HG03175 (cell line): ENCODE results near the gene PDZD11.
"Not testable (repeated sequence)": the region's sequence is repeated elsewhere in the genome, so short reads cannot be mapped to it uniquely, and the experiment has no call there.

Experiments
- ATAC-seq: cut with Tn5 transposase; IDR thresholded peaks from one replicate; pipeline ENCODE4 v1.9.1; 2021; ENCODE audit warnings: mild to moderate bottlenecking, moderate library complexity; ENCODE audit not compliant: unreplicated experiment

The PDZD11 gene

DNA sequence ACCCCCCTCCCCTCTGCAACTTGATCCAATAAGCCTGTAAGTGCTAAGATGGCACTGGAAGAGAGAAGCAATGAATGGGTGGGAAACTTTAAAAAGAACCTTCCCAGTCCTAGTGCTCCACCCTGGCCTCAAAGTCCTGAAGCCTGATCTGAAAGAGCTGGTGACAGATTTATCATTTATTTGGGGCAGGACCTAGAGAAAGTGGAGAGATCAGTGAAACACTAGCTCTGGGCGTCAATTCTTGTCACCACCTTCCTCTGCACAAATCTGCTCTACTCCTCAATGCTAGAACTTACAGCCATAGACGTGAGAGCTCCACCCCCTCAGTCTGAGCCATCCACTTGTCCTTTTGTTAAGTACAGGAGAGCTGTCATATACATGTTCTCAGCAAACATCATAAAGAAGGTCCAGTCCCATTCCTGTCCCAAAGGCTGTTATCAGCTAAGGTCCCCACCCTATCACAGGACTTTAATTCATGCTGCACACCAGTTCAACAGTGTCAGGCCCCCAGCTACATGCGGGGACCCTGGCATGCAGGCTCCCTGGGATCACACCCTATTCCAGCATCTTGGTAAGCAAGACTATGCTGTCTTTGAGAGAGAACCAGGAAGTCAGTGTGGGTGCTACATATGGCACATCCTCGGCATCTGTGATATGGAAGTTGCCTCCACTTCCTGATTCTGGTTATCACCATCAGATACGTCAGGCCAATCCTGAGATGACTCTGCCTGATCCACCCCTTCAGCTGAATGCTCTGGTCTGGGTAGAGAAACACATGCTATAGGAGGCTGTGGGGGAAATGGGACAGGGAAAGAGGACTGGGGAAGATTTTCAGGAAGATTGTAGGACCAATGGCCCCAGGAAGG, 32.1 kb downstream of the PDZD11 start:
- ATAC-seq: no peak

DNA sequence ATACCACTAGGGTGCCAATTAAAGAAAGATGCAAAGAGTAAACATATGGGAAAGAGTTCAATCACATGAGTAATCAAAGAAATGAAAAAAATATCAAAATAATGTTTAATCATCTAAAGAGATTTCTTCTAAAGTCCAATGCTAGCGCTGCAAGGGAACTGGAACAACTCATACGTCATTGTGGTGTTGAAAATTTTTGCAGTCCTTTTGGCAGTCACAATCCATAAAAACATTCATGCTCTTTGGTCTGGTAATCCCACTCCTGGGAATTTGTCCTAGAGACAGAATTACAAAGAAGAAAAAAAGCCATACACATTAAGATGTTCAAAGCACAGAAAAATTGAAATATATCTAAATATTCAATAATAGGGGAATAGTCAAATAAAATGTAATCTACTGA, 34.3 kb downstream of the PDZD11 start:
- no peak for ATAC-seq

DNA sequence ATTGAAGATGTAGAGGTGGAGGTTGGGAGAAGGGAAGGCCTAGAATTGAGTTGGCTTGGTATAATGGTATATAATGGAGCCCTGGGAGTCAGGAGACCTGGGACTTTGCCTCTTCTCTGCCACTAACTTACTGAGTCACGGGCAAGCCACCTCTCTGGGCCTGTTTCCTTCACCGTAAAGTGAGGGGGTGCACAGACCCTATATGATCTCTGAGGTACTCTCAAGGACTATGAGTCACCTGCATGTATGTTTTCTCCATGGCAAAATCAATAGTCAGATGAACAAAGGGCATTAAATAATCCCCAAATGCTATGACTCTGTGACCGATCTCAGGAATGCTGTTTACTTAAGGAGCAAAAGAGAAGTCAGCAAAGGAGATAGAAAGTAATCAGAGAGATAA, 34.8 kb downstream of the PDZD11 start:
- ATAC-seq: no peak

DNA sequence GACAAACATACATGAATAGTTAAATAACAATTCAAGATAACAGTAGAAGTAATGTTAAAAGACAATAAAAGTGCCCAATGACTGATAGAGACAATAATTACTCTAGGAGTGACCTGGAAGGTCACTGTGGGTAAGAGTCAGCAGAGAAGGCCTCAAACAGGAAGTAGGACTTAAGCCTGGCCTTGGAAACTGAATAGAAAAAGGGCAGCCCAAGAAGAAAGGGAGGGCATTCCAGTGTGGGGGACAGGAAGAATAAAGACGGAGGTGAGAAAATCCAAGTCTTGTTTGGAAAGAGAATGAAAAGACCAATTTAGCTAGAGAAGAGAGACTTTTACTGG, 35.7 kb downstream of the PDZD11 start:
- ATAC-seq: no peak

DNA sequence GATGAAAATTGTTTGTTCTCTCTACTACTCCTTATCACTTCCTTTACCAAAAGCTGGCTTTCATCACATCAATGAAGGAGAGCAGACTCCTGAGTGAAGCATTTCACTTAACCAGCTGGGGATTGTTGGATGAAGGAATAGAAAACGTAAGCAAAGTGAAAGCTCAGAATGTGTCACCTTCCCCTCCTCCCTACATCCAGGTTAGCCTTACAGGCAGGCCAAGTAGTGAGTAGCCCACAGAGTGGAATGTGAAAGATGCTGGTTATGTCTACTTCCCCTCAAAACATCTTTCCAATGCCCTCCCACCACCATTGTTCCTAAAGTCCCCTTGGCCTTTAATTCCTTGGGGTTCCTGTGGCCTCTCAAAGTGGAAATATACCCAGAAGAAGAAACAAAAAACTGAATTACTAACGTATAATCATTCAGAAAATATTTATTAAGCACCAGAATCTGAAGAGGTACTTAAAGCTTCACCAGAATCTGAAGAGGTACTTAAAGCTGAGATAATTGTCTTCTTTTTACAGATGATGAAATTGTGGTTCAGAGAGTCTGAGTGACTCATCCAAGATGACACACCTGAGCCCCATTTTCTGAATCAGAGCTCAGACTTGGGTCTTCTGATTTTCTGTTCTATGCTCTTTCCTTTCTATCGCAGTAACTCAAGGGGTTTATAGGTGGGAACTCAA, 36.2 kb downstream of the PDZD11 start:
- ATAC-seq: no peak

DNA sequence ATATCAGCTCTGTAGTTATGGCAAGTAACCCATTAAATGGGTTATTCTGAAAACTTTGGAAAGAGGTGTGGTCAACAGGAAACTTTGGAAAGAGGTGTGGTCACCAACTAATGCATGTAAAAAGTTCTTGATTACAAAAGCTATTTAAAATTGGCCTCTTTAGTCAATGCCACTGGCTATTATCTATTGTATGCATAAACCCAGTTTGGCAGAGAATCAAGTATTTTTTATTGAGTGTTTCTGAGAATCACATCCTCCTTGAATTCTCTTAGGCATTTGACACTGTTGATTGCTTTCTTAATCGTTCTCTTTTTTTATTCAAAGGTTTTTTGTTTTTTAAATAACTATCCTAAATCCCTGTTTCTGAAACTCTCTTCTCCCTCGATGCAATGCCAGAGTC, 37.2 kb downstream of the PDZD11 start:
- no peak for ATAC-seq

DNA sequence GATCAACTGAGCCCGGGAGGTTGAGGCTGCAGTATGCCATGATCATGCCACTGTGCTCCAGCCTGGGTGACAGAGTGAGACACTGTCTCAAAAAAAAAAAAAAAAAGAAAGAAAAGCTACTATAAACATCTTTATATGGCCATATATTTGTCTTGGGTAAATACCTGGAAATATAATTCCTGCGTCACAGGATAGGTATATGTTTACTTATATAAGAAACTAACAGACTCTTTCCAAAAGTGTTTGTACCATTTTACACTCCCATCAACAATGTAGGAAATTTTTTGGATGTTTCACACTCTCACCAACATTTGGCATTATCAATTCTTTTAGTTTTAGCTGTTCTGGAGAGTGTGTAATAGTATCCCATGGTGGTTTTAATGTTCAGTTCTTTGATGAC, 42.5 kb downstream of the PDZD11 start:
- ATAC-seq: no peak

DNA sequence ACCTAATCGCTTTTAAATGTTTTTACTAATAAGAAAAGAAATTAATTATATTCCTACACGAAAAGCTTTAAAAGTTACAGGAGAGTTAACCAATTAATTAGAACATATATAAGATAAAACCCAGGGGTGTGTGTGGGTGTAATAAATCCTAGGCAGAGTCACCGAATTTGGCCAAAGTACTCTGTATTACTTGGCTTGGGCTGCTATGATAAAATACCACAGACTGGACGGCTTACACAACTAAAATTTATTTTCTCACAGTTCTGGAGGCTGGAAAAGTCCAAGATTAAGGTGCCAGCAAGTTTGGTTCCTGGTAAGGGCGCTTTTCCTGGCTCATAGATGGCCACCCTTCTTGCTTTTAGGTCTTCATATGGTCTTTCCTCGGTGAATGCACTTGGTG, 44.8 kb downstream of the PDZD11 start:
- no peak for ATAC-seq

DNA sequence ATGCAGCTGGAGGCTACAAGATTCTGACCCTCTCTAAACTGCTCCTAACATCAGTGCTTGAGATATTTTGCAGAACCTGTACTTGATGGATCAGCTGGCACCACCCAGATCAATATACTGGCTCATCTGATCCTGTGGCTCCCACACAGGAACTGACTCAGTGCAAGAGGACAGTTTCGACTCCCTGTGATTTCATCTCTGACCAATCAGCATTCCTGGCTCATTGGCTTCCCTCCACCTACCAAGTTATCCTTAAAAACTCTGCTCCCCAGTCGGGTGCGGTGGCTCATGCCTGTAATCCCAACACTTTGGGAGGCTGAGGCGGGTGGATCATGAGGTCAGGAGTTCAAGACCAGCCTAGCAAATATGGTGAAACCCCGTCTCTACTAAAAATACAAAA, 46.1 kb downstream of the PDZD11 start:
- ATAC-seq: not testable (repeated sequence)

DNA sequence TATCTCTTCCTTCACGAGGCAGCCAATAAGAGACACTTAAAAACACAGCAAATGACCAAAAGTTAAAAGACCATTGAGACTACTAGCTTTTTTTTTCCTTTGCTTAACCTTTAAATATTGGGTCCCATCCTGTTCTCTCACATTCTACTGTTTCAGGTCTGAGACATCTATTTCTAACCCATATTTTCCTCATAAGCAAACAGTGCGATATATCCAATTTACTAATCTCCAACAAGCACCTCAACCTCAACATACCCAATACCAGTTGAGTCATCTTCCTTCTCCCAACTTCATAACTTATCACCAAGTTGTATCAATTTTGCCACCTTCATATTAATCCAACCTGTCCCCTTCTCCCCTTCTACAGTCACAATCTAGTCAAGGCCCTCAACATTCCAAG, 48.2 kb downstream of the PDZD11 start:
- no peak for ATAC-seq

DNA sequence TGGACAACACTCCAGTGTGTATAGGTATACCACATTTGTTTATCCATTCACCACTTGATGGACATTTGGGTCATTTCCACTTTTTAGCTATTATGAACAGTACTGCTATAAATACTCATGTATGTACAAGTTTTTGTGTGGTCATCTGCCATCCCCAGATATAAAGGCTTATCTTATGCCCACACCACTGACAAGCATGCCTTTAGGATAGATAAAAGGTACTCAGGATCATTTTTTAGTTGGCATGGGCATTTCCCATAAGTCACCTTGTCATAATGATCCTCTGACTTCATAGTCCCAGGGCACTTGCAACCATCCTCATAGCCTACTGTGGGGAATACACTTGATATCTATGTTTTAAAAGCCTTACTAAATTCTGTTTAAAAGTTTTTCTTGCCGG, 49.0 kb downstream of the PDZD11 start:
- no peak for ATAC-seq
